Measurements from ENCODE around the gene PCCA.

PCCA gene

DNA sequence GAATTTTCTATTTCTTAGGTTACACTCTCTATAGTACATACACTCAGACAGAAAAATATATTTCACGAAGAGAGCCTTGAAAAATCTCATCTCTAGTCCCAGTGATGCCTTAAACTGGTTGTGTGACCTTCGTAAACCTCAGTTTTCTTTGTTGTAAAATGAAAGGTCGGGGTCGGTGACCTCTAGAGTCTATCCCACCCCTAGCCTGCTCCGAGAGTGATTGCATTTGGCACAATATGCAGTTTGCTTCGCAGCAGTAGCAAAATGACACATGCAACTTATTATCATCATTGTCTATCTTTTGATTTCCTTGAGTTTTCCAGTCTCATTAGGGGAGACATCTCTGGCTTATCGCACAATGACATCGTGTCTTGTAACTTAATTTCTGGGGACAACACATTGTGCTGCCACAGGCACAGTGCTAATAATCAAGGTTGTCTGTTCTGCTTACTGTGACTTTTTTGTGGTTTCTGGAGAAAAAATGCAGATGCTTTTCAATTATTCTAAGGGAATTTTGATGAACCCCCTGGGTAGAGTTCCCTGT, 384.7 kb downstream of the PCCA start:
- DNase-seq = no peak

DNA sequence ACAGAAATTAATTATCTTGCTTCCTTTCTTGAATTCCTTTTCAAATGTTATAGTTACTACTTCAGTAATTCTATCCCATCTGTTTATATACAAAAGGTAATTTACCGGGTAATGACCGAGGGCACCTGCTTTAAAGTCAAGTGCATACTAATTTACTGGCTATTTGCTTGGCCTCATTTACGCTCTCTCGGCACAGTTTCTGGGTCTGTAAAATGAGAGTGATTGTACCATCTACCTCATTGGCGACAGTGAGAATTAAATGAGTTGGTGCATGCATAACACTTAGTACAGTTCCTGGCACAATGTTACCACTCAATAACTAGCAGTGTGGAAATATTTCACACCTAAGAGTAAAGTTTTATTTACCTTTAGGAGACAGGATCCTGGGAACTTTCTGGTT, 388.1 kb downstream of the PCCA start:
- DNase-seq = no peak

DNA sequence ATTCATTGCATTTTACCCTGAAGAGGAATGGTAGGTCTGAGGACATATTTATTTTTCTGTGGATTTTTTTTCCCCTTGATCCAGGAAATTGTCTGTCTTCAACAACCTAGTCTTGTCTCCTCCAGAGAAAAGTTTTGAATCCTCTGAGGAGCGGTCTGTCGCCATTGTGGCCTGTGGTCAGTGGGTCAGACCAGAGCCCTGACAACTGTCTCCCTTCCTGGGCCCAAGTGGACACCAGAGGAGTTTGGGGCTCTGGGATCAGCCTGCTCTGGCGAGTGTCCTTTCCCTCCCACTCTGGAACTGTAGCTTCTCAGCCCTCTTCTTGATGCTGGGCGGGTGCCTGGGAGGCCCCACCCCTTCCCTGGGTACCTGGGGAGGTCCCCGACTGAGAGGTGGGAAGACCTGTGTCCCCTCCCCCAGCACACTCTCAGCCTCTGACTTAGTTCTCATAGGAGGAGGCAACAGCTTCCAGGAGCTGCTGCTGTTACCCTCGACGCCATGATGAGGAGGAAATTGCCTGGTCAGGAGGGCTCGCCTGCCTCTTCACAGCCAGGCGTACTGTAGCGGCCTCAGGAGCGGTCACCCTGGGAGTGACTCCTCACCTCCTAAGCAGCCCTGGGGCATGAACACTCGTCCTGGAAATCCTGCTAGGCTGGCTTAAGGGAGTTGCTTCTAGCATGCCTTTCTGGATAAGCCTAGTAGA, 389.4 kb downstream of the PCCA start:
- no peak for DNase-seq

DNA sequence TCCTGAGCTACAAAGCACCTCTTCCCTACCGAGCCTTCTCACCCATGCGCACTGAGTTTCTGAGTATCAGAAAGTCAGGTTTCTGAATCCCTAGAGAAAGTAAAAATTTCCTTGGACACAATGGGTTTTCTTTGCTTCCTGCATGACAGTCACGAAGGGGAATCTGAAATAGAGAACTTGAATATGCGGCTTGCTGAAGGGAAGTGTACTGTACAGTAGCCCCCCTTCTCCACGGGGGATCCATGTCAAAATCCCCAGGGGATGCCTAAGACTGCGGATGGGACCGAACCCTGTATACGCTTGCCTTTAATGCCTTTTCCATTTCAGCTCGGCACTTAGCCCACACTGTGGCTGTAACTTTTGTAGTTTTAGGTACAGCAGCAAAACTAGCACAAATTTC, 391.8 kb downstream of the PCCA start:
- peak; percentile 47 for DNase-seq

DNA sequence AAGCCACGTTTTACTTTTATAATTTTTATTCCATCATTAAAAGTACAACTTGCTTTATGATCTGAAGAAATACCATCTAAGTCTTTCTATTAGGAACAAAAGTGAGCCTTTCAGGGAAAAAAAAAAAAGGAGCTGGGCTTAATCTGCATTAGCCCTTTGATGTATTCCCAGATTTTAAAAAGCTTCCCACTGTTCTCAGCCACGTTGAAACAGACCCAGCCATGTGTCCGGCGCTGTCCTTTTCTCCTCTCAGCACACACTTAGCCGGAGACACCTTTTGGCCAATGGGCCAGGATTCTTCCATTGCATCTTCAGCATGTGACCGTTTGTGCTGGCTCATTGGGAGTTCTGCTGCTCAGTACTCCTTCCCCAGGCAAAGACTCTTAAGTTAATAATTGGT, 394.2 kb downstream of the PCCA start:
- DNase-seq = no peak

DNA sequence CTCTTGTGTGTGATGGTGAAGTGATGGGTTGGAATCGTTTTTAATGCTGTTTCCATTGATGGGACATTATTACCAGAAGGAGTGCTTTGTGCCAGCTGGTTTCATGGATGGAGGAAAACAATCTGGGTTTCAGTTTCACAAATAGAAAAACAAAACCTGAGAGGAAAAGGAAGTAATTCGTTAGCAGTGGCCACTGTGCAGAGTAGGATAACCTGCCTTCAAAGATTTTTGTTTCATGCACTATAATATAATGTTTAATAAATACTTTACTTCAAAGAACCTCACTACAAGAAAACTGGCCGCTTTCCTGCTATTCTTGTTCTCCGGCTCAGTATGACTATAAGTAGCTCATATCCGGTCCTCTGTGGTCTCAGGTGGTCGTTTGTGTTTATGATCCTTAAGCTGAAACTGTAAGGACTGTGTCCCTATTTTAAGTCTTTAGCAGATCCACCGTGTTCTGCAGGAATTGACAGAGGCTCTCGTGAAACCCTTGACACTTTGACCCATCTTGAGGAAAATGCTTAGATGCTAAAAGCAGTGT, 395.0 kb downstream of the PCCA start:
- DNase-seq = no peak

DNA sequence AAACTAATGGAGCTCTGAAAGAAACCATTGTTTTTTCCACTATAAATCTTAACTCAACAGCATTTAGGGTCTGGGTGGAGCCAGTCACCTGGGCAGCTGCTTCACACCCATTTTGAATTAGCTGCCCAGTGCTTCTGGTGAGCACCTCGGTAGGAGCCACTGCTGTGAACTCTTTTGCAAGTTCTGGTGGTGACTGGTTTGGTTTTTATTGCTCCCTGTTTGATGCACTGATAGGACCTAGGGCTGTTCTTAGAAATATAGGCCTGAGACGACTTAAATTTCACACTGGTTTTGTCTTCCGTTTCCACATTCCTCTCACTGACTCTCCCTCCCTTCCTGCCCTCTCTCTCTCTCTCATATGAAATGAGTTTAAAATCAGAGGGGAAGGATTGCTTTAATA, 395.8 kb downstream of the PCCA start:
- DNase-seq = no peak

DNA sequence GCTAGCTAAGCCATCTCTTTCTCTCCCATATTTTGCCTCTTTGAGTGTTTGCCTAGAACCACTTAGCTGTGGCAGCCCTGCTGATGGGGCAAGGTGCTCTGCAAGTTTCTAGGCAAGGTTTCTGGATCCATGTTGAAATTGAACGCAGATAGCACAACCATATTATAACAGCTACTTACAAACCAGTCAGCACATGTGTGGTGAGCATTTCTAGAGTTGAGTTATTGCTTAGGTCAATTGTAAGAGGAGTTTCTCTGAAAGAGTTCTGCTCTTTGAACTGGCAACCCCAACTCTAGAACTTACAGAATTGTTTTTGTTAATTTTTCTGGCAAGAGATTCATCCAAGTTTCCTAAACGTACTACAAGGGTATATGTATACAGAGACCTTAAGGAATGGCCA, 396.4 kb downstream of the PCCA start:
- no peak for DNase-seq

DNA sequence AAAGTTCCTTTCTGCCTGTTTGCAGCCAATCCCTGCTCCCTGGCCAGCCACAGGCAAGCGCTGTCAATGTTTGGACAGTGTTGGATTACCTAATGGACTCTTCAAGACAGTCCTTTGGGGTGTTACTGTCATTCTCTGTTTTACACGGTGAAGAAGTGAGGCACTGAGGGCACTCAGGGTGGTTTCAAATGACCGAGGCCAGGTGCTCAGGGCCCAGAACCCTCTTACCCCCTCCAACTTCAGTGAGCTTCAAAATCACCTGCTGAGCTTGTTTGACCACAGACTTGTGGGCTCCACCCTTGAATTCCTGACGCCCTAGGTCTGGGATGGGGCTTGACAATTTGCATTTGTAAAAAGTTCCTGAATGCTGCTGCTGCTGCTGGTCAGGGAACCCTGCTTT, 401.8 kb downstream of the PCCA start:
- no peak for DNase-seq

DNA sequence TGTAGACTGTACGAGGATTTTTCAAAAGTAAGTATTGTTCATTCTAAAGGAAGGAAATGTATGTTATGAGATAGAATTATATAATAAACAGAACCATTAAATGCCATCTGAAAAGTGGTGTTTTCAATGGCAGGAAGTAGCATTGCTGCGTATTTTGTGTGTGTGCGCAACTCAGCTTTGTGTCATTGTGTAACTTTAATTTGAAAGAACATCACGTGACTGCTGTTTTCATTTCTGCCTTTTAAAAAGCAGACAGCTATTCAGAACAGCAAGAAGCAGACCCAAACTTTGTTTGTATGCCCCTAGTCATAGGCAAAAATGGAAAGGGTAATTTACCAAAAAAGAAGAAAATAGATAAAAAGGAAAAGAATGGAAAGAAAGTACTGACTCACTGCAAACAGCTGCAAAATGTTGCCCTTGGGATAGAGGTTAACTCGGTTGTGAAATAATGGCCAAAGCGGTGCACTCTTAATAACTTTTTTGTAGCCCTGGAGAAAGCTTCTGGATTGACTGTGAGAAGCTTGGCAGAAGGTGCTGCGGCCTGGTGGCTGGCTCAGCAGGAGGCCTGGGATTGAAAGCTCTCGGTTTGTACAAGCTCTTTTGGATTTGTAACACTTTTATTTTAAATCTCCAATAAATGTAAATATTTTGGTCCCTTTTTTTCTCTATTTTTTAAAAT, 402.4 kb downstream of the PCCA start:
- DNase-seq = no peak

DNA sequence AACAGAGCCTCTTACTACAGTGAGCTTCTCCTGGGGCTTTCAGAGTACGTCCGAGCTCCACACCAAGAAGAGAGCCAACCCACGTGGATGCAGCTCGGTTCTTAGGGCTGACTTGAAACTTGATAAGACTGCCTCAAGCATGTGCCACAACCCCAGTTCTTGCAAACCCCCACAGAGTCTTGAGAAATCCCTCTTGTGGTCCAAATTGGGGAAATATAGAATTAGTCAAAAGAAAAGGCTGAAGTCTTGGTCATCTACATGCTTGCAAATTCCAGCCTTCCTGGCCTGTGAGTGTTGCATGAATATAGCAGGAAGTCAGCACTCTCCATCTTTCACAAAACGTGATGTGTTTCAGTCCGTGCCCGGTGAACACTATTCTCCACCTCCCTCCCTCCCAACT, 404.5 kb downstream of the PCCA start:
- DNase-seq = no peak

DNA sequence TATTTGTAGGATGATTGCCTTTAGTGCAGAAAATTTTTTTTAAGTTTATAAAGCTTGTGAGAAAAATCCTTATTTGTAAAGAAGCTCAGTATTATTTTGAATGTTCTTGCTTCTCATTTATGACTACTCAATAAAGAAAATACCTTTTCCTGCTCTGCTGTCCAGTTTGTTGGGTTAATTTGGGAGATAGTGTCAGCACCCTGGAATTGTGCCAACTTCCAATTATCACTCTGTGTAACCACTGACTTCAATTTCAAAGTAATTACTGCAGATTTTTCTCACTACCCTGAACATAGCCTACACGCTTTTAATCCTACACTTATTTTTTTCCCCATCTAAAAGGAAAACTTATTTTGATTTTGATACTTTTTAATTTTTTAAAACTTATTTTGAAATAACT, 406.6 kb downstream of the PCCA start:
- DNase-seq = no peak

DNA sequence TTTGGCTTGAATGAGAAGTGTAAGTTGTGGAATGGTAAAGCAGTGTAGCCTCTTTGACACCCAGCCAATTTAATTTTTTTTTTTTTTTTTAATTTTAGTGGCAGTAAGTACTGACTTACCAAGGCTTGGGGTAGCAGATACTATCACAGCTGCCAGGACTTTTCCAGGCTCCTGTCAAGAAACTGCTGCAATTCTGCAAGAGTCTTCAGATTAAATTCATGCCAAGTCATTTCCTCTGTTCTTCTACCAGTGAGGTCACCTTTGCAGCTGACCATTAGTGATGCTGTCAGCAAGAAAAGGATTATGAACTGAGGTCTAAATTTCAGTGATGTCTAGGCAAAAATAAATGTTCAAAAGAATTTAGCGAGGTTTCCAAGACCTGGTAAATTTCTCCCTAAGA, 408.5 kb downstream of the PCCA start:
- no peak for DNase-seq

DNA sequence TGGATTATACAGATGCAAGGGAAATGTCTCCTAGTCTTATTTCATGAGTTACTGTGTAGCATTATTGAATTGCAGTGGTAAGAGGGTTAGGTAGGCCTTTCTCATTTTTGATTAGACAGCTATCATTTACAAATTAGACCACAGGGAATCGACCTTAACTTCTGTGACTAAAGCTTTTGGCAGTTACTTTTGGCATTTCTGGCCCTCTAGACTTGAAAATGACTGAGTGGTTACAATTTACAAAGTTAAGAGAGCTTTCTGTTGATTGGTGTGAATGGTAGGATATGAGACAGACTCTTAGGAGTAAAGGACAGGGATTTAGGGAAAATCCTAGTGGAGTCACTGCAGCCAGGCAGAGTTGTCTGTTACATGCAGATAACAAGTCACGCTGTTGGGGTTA, 413.6 kb downstream of the PCCA start:
- no peak for DNase-seq

DNA sequence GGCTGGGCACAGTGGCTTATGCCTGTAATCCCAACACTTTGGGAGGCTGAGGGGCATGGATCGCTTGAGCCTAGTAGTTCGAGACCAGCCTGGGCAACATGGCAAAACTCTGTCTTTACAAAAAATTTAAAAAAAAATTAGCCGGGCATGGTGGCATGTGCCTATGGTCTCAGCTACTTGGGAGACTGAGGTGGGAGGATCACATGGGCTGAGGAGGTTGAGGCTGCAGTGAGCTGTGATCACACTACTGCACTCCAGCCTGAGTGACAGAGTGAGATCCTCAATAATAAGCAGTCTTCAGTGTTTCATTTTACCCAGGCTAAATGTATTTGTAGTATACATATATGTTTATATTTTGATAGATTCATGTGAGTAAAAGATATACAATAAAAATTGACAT, 414.7 kb downstream of the PCCA start:
- no peak for DNase-seq

DNA sequence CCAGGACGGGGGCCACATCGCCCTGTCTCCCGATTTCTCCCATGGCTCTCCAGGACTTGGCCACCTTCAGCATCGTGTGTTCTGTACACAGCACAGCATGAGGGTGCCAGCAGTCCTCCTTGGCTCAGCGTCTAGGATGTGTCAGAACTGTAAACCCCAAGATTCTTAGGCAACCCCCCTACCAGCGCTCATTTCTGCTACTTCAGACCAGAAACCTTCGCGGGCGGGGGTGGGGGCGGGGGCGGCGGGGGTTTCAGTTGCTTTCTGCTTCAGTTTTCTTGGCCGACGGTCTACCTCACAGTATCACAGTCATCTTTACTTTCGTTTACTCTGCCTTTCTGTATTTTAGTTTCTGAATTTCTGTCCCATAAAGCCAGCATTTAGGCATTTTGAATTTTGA, 417.3 kb downstream of the PCCA start:
- DNase-seq = no peak

DNA sequence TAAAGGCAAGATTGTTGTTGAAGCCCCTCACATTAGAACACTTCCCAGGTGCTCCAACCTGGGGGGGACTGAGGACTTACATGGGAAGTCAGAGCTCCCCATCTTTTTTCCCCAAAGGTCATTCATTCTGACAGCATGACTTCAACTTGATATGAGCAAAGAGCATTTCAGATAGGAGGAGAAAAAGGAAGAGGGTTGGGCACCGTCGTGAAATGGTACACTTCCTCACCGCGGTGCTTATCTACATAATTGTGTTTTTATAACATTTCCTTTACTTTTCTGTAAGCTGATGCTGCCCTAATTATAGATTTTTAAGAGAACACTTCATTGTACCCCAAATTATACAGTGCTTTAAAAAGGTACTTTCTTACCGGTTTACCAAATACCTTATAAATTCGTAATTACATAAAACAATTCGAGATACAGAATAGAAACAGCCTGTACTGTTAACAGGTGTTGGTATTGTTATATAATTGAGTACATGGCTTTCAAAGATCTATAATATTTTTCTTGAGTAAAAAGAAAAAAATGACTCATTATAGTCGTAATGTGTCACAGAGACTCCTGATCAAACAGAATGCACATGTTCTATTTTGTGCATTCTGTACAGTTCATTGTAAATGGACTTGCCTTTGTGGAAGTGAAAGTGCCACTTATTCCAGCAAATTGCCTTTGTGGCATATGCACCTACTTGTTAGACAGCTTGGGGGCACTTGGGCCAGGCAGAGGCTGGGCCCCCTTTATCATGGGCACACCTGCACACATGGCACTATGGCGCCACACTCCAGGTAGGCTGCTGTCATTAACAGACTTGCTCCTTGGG, 417.9 kb downstream of the PCCA start:
- no peak for DNase-seq

DNA sequence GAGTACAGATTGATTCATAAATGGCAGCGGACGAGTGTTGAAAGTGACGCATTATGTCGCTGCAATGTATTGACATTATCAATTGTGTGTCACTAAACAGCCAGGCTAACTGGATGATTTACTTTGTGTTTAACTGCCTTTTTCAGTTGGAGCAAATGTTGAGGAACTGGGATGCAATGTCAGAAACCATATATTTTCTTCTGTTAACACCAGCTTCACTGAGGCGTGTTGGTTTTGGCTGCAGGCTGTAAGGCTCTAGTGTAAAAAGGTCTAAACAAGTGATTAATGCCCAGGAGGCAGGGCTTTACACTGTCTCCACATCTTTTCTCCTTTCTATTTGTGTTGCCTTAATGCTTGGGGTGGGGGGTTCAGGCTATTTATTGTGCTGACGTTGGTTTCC, 419.6 kb downstream of the PCCA start:
- no peak for DNase-seq

DNA sequence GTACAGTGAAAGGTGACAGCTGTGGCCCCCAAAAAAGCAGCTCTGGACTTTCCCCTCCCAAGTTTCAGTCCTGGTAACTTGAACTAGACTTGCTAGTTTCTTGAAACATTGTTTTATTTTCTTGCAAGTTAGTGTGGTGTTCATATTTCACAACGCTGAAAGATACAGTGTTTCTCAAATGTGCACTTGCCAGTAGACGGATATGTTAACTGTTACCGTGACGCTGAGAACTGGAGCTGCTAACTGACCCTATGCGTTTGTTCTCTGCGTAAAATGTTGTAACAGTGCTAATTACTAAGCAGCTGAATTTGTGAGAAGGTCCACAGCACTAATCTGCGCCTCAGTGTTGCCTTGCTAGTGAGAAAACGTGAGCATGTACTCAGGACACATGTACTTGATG, 420.1 kb downstream of the PCCA start:
- DNase-seq = no peak

DNA sequence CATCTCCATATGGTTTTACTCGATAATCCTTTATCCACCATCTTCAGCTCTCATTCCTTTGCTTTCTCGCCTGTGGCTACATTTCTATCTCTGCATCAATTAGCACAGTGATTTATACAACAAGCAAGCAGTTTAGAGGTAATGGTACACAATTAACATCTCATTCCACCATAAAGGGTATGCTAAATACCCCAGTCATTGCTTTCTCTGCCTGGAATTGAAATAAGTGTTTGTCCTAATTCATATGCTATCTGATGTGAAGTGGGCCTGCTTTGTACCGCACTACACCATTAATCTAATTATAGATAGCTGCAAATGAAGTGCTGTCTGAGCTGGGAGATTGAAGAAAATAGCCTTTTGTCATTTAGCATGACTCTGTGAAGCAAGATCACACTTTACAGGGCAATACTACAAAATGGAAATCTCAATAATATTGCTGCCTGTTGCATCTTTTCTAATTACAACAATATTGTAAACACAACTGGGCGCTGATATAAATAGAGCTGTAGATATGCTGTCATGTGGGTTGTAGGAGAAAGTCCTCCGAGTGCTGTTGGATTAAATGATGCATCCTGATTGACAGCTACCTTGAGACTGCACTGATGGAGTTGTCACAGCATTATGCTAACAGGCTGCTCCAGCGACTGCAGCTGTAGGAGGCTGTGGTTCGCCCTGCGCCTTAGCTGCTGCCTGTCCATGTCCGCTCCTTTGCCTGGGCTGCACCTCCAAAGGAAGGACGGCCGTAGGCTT, 421.5 kb downstream of the PCCA start:
- peak; percentile 79 for DNase-seq

DNA sequence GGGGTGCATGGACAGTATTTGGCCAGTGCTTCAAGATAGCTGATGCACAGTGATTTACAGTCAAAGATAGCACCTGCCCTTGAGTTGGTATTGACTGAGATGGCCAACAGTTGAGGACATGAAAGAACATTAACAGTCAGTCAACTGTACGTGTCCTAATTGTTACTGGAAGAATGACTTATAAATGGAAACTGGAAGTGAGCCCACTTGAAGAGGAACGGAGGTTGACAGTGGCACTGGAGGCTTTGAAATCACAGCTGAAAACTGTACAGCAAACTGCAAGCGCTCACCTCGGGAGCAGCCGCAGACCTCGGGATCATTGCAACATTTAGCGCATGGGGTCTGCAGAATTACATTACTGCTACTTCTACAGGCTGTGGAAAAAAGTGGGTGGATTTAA, 422.6 kb downstream of the PCCA start:
- no peak for DNase-seq

DNA sequence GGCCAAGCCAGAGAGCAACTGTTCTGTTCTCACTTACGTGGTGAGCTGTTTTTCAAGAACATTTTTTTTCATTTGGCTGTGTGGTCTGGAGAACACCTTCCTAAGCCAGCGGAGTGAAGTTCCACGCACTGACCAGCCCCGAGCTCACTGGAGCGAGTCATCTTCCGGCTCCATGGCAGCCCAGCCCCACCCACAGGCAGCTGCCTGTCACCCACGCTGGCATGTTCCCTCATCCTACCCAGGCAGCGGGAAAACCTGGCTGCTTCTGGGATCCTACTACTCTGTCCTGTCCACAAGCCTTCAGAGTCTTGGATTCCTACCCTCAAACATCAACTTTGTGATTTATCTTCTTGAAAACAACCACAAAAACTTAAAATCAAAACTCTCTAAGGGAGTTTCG, 423.5 kb downstream of the PCCA start:
- DNase-seq = no peak

DNA sequence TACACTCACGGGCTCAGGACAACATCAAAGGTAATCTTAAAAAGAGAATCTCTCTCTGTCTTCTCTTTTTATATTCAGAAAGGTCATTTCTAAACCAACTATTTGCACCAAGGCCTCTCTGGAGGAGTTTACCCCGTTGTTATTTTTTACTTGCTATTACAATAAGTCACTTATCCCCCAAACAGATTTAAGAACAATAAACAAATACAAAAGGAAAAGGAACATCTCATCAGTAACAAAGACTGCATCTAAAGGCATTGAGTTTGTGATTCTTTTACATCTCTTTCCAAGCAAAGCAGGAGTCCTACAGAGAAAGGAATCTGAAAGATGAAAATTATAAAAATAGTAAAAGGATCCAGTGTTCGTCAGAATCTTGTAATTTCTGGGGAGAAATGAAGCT, 424.3 kb downstream of the PCCA start:
- no peak for DNase-seq

Data from NCI-H82 (cell line).